GM21737 (cell line): ENCODE data around the gene ANO7.

Source experiments
- ATAC-seq: cut with Tn5 transposase; IDR thresholded peaks from one replicate; pipeline ENCODE4 v1.9.1; 2021; ENCODE audit warnings: mild to moderate bottlenecking, moderate library complexity; ENCODE audit not compliant: unreplicated experiment

The ANO7 gene

DNA sequence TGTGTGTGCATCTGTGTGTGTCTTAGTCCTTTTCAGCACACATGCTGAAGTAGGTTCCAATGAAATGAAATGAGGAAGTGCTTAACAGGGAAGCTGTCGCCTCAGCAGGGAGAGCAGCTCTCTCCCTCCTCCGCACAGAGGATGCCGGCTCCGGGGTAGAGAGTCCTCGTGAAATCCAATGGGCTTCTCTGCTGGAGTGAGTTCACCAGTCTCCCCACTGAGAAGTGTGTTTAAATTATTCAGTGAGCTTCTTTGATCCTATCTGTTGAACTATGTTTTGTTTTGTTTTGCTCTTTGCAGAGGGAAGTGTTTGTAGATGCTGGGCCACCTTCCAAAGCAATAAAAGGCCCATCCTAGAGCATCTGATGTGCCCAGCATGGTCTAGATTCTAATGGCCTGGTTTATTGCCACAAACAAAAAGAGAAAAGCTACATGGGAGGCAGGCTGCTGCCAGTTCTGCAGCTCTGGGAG, 31.5 kb upstream of the ANO7 start:
- no peak for ATAC-seq

DNA sequence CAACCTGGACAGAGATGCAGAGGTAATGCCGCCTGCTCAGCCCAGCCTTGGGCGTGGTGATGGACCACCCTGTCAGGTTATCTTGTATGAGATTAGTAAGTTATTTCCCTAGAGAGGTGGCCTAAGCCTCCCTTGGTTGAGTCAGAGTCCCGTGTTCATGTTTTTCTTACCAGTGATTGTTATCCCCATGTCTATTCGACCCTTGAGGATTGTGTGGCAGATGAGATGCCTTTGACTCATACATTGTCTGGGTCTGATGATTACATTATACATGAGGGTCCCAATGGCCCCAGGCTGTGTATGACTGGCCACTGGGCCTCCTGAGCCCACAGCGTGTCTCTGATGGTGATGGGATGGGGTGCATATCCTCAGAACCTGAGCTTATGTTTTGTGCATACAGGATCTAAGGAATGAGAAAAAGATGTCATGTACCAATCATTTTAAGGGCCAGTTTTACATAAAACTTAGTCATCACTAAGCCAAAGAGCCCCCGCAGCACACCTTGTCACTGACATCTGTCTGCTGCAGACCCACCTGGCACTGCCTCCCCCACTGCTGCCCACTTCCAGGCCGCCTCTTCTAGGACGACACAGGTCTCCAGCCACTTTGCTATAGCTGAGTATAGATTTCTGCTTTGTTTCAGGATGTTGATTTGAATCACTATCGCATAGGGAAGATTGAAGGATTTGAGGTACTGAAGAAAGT, 30.5 kb upstream of the ANO7 start:
- ATAC-seq = no peak

DNA sequence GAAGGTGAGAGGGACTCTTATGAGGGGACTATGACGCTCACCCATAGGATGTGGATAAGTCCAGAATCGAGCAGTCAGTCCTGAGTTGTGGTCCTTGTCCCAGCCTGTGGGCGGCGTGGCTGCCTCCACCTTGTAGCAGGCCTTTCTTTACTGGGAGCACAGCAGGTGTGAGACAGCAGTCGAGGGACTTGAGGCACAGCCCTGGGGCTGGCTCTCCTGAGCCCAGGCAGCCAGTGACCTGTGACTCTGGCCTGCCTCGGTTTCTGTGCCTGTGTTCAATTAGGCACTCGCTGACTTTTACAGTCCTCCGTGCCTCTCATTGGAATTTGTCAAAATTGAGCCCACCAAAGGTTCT, 30.0 kb upstream of the ANO7 start:
- no peak for ATAC-seq

DNA sequence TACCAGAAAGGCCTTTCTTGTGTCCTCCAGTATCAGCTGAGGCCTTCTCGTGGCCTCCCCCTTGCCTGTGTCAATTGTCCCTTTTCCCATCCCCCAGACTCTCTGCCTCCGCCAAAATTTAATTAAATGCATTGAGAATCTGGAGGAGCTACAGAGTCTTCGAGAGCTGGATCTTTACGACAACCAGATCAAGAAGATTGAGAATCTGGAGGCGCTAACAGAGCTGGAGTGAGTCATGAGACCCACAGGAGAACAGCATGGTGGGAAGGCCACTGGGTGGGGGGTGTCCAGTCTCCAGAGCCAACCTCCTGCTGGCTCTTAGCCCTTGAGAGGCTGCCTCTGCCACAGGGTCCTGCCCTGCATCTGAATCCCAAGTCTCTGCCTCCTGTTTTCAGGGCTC, 29.4 kb upstream of the ANO7 start:
- ATAC-seq = no peak

DNA sequence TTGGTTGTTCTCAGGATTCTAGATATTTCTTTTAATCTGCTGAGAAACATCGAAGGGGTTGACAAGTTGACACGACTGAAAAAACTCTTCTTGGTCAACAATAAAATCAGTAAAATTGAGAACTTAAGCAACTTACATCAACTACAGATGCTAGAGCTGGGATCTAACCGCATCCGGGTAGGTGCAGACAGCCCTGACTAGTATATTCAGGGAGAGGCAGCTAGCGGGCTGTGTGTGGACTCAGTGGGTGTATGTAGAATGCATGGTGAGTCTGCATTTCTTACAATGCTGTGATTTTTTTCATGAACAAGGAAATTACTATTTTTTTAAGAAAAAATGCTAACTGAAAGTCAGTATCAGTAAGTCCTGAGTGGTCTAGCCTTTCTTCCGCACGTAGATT, 28.2 kb upstream of the ANO7 start:
- ATAC-seq = no peak

DNA sequence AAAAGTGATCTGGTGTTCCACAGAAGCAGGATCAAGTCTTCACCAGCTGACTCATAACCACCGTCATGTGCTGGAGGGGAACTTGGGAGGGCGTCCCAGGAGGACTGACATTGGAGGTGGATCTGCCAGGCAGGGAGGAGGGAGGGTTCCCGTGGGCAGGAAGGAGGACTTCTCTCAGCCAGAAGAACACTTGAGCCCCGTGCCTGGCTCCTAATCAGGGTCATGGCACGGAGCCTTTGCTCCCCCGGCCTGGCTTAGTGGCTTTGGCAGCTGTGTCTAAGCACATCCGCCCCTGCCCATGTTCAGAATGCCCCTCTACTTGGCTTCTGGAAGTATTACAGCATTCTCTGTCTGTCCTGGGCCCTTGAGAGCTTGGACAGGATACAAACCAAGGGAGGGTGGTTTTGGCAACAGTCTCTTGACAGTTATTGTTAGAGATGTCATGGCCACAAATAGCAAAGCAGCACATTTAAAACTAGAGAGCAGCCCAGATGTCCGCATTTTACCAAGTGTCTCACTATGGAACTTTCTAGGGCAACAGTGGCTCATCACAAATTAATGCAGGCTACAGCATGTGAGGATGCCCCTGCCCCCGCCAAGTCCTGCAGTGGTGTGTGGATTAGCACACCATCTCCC, 26.7 kb upstream of the ANO7 start:
- ATAC-seq = no peak

DNA sequence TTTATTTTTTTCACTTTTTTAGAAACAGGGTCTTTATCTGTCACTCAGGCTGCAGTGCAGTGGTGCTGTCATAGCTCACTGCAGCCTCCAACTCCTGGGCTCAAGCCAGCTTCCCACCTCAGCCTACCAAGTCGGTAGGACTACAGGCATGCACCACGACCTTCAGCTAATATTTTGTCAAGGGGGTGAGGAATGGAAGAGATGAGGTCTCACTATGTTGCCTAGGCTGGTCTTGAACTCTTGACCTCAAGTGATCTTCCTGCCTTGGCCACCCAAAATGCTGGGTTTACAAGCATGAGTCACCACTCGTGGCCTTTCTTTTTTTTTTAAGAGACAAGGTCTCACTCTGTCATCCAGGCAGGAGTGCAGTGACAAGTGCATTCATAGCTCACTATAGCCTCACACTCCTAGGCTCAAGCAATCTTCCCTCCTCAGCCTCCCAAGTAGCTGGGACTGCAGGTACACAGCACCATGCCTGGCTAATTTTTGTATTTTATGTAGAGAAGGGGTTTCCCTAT, 24.8 kb upstream of the ANO7 start:
- no peak for ATAC-seq

DNA sequence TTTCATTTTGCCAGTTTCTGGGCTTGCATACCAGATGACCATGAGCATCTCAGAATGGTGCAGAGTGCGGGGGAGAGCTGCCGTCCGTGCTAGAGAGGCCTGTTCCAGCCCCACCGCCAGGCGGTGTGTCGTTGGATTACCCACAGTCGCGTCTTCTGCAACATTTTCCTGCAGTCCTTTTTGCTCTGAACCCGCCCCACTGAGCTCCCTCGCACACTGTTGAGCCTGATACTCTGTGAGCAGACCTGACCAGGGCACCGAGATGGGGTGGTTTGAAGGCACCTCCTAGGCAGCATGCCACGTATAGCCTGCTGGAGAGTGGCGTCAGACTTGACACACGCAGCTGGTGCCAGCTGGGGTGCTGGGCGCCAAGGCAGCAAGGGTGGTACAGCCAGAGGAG, 20.1 kb upstream of the ANO7 start:
- no peak for ATAC-seq

DNA sequence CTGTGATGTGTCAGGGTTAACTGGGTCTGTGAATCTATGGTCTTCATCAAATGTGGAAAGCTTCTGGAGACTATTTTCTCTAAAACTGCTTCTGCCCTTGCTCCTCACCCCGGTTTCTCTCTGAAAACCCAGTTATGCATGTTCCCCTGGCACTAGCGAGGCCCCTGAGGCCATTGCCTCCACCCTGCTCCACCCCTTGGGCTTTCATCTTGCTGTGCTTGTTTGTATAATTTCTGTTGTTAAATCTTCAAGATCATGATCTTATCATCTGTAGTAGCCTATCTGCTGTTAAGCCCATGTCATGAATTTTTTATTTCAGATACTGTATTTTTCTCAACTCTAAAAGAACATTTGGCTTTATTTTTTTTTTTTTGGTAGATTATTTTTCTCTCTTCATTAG, 14.9 kb upstream of the ANO7 start:
- no peak for ATAC-seq

DNA sequence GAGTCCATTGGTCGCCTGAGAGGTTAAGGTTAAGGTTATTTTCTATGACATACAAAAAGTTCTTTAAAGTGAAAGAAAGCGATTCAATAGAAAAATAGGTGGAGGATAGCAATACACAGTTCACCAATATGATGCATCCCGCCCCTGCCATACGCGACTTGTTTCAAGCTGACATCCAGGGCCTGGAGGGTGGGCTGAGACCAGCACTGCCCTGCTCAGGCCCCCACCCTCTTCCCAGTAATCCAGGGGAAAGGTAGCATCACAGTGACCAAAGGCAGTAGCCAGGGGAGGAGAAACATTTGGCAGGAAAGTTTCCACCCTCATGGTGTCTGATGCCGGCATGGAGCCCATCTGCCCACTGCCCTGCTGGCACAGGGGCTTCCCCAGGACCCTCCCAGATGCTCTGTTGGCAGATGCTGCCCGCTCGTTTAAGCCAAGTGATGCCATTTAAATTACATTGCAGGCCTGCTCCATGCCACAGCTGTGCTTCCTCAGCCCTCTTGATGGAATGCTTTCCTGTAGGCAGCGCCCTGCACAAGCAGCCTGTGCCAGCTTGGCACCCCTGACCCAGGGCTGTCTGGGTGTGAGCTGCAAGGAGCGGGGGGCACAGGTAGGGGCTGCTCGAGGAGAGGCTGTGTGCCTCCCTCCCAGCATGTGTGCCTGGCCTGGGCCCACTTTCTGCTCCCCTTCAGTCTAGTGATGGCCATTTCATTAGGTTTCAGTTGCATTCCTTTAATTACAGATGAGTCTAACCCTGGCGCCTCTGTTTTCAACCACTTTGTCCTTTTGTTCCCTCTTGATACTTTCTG, 10.7 kb upstream of the ANO7 start:
- no peak for ATAC-seq

DNA sequence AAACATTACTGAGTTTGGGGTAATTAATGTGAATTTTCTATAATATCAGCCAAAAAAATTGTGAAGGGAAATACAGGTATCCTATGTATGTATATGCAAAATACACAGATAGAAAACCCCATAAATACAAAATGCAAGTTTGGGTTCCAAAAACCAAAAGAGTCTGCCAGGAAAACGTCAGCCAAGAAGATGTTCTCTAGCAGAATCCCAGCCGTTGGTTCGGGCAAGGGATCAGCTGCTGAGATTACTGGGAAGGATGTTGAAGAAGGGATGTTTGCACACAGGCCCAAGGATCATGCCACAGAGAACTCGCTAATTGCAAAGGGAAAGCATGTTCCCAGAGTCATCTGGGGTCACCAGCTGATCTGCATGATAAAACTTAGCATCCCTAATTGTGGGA, 9.5 kb upstream of the ANO7 start:
- ATAC-seq = no peak

DNA sequence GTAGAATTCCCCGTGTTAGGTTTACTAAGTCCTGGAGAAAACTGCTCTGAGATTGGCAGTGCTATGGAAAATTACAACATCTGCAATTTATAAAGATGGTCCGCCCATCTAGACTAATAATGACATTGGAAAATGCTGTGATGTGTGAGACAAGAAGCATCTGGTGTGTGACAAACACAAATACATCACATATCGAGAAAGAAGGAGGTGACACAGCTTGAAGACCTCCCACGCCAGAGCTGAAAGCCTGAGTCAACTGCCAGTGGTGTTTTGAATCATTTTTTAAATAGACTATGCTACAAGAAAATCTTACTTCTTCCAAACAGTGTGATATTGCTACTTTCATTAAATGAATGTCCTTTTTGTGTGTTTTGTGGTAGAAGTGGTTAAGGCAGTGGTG, 8.6 kb upstream of the ANO7 start:
- ATAC-seq = no peak

DNA sequence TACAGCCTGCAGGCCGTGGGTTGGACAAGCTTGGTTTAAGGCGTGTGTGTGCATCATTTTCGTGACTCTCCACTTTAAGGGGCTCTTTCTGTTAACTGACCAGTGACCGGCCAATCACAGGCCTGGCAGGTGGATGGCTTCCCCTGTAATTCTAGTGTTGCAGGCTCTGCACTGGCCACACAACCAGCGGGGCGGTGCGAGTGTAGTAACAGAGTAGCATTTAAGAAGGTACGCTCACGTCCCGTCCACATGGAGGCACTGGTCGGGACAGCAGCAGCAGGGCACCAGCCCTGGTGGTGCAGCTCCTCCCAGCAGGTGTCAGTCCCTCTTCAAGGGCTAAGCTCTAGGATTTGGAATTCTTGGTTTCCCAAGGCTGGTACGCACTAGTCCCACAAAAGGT, 8.0 kb upstream of the ANO7 start:
- no peak for ATAC-seq

DNA sequence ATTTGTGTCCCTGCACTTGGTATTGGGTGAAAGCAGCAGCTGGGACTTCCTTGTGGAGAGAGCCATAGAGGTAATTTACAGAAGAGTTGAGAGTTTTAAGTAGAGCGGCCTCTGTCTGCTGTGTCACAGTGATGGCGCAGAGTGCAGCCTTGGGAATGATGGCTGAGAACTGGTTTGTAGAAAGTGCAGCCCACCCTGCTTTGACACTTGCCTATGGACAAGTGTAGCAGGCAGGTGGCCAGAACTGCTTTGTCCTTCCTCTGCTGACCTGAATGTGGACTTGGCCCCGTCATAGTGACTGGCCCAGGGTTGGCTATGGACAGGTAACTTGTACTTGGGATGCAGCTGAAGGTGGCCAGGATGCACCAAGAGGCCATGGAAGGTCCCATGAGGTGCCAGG, 6.4 kb upstream of the ANO7 start:
- no peak for ATAC-seq

DNA sequence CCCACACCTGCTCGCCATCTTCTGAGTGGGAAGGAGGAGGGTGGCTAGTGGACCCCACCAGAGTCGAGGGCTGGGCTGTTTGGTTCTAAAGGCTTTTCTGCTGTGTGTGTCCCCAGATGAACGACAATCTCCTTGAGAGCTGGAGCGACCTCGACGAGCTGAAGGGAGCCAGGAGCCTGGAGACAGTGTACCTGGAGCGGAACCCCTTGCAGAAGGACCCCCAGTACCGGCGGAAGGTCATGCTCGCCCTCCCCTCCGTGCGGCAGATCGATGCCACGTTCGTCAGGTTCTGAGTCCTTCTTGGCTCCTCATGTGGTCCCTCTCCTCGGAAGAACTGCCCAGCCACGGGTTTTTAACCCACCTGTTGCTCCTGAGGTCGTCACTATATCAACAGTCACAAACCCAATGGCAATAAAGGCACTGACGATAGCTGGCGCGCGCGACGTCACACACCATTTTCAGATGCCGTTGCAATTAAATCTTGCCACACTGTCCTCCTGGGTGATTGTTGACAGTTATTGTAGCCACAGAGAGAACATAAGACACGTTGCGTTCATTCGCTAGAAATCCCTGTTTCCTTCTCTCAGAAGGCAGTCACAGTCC, 5.8 kb upstream of the ANO7 start:
- no peak for ATAC-seq

DNA sequence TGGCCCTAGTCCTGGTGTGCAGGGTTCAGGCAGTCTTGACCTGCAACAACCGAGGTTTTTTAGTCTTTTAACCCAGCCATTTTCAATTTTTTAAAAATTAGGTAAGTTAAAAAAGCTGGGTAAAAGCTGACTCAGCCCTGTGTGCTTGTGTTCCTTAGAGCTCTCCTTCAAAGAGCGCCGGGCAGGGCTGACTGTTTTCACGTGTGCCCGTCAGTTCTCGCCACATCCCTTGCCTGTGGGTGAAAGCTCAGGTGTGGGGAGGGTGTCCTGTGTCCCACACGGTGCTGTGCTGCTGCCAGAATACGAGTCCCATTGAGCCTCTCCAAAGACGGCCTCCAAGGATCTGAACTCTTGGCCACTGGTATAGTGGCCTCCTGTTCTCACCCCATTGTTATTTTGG, 5.3 kb upstream of the ANO7 start:
- ATAC-seq = no peak

DNA sequence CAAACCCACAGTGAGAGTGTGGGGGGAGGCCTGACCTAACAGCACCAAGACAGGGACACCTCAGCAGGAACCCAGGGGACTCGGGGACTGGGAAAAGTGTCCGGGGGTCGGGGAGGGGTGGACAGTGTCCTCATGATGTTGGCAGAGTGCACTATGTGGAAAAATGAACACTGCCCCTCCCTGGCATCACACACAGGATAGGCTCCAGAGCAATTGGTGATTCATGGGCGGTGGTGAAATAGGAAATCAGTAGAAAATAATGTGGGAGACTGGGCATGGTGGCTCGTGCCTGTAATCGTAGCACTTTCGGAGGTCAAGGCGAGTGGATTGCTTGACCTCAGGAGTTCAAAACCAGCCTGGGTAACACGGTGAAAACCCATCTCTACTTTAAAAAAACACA, 3.6 kb upstream of the ANO7 start:
- ATAC-seq = no peak

DNA sequence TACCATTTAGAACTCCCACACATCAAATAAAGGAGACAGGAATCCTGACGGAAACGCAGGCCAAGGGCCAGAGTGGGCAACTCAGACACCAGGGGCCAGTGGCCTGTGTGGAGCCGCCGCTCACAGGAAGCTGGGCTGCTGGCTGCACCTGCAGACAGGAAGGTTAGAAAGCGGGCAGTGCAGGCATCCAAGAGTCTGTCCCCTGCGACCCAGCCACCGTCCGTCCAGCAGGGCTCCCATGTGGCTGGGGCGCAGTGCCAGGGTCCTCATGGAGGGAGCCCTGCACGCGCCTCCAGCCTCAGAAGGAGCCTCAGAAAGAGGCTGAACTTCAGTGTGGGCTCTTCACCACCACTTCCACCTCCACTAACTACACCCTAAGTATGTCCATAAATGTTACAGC, 2.5 kb upstream of the ANO7 start:
- no peak for ATAC-seq

DNA sequence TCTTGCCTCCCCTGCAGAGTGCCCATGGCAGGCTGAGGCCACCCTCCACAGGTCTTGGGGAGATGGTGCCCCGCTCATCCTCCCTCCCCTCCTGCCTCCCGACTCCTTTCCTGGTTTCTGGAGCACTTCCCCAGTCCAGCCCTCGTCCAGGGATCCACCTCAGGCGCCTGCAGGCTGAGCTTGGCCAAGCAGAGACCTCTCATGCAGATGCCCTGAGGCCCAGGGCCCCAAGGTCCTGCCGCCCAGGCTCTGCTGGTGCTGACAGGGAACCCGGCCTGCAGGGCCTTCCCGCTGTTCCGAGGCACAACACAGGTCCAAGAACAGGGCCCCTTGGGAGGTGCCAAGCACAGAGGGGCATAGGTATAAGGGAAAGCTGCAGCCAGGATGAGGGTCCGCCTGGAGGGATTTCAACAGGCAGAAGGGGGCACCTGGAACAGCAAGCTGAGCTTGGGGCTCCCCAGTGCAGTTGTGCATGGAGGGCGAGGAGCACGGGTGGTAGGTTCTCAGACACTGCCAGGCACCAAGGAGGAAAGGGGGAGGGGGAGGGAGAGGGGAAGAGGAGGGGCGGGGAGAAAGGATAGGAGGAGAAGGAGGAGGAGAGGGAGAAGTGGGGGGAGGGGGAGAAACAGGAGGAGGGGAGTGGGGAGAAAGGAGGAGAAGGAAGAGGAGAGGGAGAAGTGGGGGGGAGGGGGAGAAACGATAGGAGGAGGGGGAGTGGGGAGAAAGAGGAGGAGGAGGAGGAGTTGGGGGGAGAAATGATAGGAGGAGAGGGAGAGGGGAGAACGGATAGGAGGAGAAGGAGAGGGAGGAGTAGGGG, 1.2 kb upstream of the ANO7 start:
- no peak for ATAC-seq

DNA sequence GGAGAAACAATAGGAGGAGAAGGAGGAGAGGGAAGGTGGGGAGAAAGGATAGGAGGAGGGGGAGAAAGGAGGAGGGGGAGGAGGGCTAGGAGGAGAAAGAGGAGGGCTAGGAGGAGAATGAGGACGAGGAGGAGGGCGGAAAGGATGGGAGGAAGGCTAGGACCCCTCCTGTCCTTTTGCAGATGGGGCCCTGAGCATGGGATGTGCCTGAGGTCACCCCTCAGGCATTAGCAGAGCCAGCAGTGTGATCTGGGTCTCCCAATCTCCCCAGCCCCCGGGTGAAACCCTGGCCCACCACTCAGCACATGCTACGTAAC, 601 bp upstream of the ANO7 start:
- no peak for ATAC-seq
